Loucy (cell line): ENCODE results near the gene STX10.

Source experiments
- EZH2phosphoT487 ChIP-seq: fragments of 200-600 bp; IDR thresholded peaks from 2 replicates; pipeline ENCODE4 v1.6.1; 2018; ENCODE audit warnings: antibody characterized with exemption, mild to moderate bottlenecking, moderate library complexity, borderline replicate concordance
- TF ChIP-seq, protein P1 (sequence below): fragments of 200-600 bp; sonication (generic); conservative IDR thresholded peaks from 2 replicates; pipeline ENCODE4 v1.5.1; 2014; ENCODE audit warnings: mild to moderate bottlenecking, antibody characterized with exemption, low read length

DNA sequence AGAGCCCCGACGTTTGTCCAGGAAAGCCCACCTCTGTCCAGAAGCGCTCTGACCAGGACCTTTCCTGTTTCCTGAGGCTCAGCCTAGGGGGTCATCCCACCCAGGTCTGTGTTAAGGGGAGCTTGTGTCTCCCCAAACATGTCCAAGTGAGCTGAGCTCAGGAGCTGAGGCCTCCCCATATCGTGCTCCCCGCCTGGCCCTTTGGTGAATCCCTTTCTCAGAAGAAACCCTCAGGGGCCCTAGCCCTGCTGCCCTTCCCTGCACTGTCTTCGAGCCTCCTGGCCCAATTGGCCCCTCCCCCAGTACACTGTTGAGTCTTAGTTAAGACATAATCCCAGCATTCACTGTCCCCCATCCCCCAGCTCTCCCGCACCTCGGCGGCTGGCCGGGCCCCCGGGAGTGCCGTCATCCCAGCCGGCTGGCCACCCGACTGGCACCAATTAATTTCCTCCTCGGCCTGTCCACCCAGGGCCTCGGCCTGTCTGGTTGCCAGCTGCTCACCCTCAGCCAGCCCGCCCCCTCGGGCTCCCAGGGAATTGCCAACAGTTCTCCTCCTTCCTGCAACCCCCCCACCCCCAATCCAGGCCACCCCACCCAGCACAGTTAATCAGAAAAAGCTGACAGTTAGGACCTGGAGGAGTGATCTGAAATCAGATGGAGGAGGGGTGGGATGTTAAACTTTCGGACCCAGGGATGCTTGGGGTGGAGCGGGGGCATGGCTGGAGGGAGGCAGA, 13.6 kb upstream of the STX10 start:
- TF ChIP-seq, protein P1, sequence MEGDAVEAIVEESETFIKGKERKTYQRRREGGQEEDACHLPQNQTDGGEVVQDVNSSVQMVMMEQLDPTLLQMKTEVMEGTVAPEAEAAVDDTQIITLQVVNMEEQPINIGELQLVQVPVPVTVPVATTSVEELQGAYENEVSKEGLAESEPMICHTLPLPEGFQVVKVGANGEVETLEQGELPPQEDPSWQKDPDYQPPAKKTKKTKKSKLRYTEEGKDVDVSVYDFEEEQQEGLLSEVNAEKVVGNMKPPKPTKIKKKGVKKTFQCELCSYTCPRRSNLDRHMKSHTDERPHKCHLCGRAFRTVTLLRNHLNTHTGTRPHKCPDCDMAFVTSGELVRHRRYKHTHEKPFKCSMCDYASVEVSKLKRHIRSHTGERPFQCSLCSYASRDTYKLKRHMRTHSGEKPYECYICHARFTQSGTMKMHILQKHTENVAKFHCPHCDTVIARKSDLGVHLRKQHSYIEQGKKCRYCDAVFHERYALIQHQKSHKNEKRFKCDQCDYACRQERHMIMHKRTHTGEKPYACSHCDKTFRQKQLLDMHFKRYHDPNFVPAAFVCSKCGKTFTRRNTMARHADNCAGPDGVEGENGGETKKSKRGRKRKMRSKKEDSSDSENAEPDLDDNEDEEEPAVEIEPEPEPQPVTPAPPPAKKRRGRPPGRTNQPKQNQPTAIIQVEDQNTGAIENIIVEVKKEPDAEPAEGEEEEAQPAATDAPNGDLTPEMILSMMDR, result no peak
- no peak for TF ChIP-seq EZH2phosphoT487
